H1 (cell line): ENCODE data around the gene DCAF12L1.

Experiments
- EZH2 ChIP-seq: fragments of 200-600 bp; sonication (generic); IDR thresholded peaks from 2 replicates; pipeline ENCODE4 v1.7.1; 2012; ENCODE audit warnings: low read depth, mild to moderate bottlenecking, moderate library complexity, low read length, inconsistent platforms; ENCODE audit not compliant: severe bottlenecking
- HDAC2 ChIP-seq, 2 experiments: fragments of 300-600 bp in 1 of 2; sonication (generic) in 1 of 2; IDR thresholded peaks; 2 replicates each; pipeline ENCODE4 v1.6.1; 2011 to 2012; ENCODE audit warnings: low read depth in 2 of 2, low read length in 2 of 2, mild to moderate bottlenecking in 2 of 2, moderate library complexity in 2 of 2, borderline replicate concordance in 1 of 2, inconsistent platforms in 1 of 2
- HDAC6 ChIP-seq: IDR thresholded peaks from one replicate; pipeline ENCODE4 v1.7.1; 2012; ENCODE audit warnings: low read depth, mild to moderate bottlenecking, inconsistent platforms, low read length, moderate library complexity
- POLR2A ChIP-seq, 2 experiments: IDR thresholded peaks; 1 replicate in 1 of 2; 2 replicates in 1 of 2; pipeline ENCODE4 v1.6.1; 2011; ENCODE audit warnings: low read depth in 2 of 2, low read length in 2 of 2, mild to moderate bottlenecking in 2 of 2; ENCODE audit errors: control extremely low read depth in 1 of 2
- SIN3A ChIP-seq, 2 experiments: IDR thresholded peaks in 1 of 2; conservative IDR thresholded peaks in 1 of 2; 2 replicates each; pipeline ENCODE4 v1.6.1; 2011 to 2012; ENCODE audit warnings: low read length in 2 of 2, improper control_type of control experiment in 1 of 2, low read depth in 1 of 2, mild to moderate bottlenecking in 1 of 2
- SP1 ChIP-seq: IDR thresholded peaks from 2 replicates; pipeline ENCODE4 v1.6.1; 2011; ENCODE audit warnings: low read depth, low read length
- YY1 ChIP-seq: IDR thresholded peaks from 2 replicates; pipeline ENCODE4 v1.6.1; 2011; ENCODE audit warnings: low read depth, mild to moderate bottlenecking, low read length
- TF ChIP-seq, protein P1 (sequence below): IDR thresholded peaks from 2 replicates; pipeline ENCODE4 v1.6.1; 2012; ENCODE audit warnings: inconsistent platforms

DNA sequence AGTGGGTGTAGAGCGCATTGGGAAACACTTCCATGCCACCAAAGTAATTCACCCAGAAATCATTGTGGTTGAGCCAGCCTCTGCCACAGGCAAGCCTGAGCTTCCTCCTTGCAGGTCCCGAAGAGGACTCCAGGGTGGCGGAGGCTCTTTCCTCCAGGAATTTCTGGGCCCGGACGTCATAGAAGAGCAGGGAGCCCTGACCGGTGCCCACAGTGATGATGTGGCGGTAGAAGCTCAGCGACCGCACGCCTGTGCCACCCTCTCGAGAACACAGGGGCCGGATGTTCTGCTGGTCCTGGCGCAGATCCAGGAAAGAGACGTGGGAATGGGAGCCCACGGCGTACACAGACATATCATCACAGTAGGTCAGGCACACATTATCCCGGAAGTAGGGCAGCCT, 1.3 kb downstream of the DCAF12L1 start:
- TF ChIP-seq HDAC6 = no peak
- TF ChIP-seq POLR2A (IDR thresholded peaks at IDR 0.05; ENCODE audit: control extremely low read depth in 1 of 2, low read depth in 2 of 2, low read length in 2 of 2) = no peak
- no peak for TF ChIP-seq SP1
- TF ChIP-seq, protein P1, sequence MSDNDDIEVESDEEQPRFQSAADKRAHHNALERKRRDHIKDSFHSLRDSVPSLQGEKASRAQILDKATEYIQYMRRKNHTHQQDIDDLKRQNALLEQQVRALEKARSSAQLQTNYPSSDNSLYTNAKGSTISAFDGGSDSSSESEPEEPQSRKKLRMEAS = no peak
- TF ChIP-seq EZH2 = no peak
- no peak for TF ChIP-seq SIN3A (conservative IDR thresholded peaks at IDR 0.05 in 1 of 2, IDR thresholded peaks at IDR 0.05 in 1 of 2; ENCODE audit: low read depth in 1 of 2, low read length in 2 of 2)
- TF ChIP-seq YY1 = no peak
- TF ChIP-seq HDAC2 (IDR thresholded peaks at IDR 0.05; ENCODE audit: borderline replicate concordance in 1 of 2, low read depth in 2 of 2, low read length in 2 of 2) = no peak
